ENCODE data around the gene DNAH2. TPM values are rescaled to one million over a fixed set of nuclear protein-coding genes. Genes with fewer than 3 reads are reported as not detected.

DNAH2 gene
- total RNA-seq, 1 donor from 2014 or later: 0.09 TPM

DNA sequence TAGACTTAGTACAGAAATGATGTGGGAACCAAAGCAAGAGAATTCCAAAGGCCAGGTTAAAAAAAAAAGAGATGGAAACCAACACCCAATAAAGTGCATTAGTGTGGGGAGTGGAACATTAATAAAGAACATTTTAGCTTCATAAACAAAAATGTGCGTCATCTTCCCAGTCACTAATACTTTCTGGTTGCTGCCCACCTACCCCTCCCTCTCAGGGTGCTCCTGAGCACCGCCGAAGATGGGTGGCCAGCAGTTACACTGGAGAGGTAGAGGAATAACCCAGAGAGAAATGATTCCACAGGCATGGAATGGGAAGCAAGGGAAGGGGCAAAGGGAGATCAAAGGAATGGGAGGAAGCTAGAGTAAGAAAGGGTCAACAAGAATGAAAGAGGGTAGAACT is 165.1 kb downstream of the DNAH2 start:
- Mint-ChIP-seq H3K4me3 (no peak overlapping the region), H3K9me3 (no peaks in the 10 kb centered on the region), H3K27ac (no peak overlapping the region), H3K36me3 (no peaks in the 10 kb centered on the region), H3K4me1 (peaks cover 2% of the 10 kb centered on the region), H3K27me3 (ENCODE audit: insufficient read depth, low read depth) (peaks cover 3% of the 10 kb centered on the region)
- no peak overlapping the region for H3K27ac ChIP-seq
- H4K20me1 ChIP-seq (ENCODE audit: low read depth): peaks cover 5% of the 10 kb centered on the region
- no peak overlapping the region for H2AFZ ChIP-seq (replicated peaks)
- H3K79me2 ChIP-seq (ENCODE audit: low read depth): no peaks in the 10 kb centered on the region
- no peaks in the 10 kb centered on the region for H3K9me3 ChIP-seq (ENCODE audit: low read depth)
- no peak for TF ChIP-seq EZH2 (IDR thresholded peaks at IDR 0.05)
- H3K4me2 ChIP-seq: no peak overlapping the region
- H3K36me3 ChIP-seq: no peaks in the 10 kb centered on the region
- H3F3A ChIP-seq (ENCODE audit: low read depth): peaks cover 39% of the 10 kb centered on the region
- no peak for DNase-seq (ENCODE audit: low spot score)
- no peak overlapping the region for H3K4me3 ChIP-seq
- H3K27me3 ChIP-seq: peaks cover 12% of the 10 kb centered on the region
- H3K9ac ChIP-seq: no peak overlapping the region
- peaks cover 27% of the 10 kb centered on the region for H3K4me1 ChIP-seq

Other genes starting within 250 kb of the DNAH2 start
- gene ZBTB4, start 238.1 kb upstream of the DNAH2 start, total RNA-seq (ENCODE audit: low replicate concordance): 5.4 and 15.5 TPM in 2 replicates
- not detected in 2 replicates for gene SLC35G6, start 236.3 kb upstream of the DNAH2 start, total RNA-seq (ENCODE audit: low replicate concordance)
- 32.7 and 51.4 TPM in 2 replicates for gene POLR2A, start 233.4 kb upstream of the DNAH2 start, total RNA-seq (ENCODE audit: low replicate concordance)
- gene TNFSF12, start 168.7 kb upstream of the DNAH2 start, total RNA-seq (ENCODE audit: low replicate concordance): 0.75 and 2.4 TPM in 2 replicates
- 0.37 TPM in 1 of 2 replicates, not detected in the other for gene TNFSF13, start 159.0 kb upstream of the DNAH2 start, total RNA-seq (ENCODE audit: low replicate concordance)
- 87.9 and 91.6 TPM in 2 replicates for gene SENP3, start 155.8 kb upstream of the DNAH2 start, total RNA-seq (ENCODE audit: low replicate concordance)
- 0.95 TPM in 1 of 2 replicates, not detected in the other for gene CD68, start 138.1 kb upstream of the DNAH2 start, total RNA-seq (ENCODE audit: low replicate concordance)
- gene MPDU1, start 133.9 kb upstream of the DNAH2 start, total RNA-seq (ENCODE audit: low replicate concordance): 167 and 177 TPM in 2 replicates
- gene SOX15, start 127.7 kb upstream of the DNAH2 start, total RNA-seq (ENCODE audit: low replicate concordance): 0.51 and 7.6 TPM in 2 replicates
- 42.7 and 65.5 TPM in 2 replicates for gene FXR2, start 102.8 kb upstream of the DNAH2 start, total RNA-seq (ENCODE audit: low replicate concordance)
- 34.6 and 56.6 TPM in 2 replicates for gene SAT2, start 89.9 kb upstream of the DNAH2 start, total RNA-seq (ENCODE audit: low replicate concordance)
- gene SHBG, start 87.6 kb upstream of the DNAH2 start, total RNA-seq (ENCODE audit: low replicate concordance): 0.46 TPM in 1 of 2 replicates, not detected in the other
- gene ATP1B2, start 66.8 kb upstream of the DNAH2 start, total RNA-seq (ENCODE audit: low replicate concordance): 0.37 and 1.4 TPM in 2 replicates
- 54.9 and 69.7 TPM in 2 replicates for gene TP53, start 30.3 kb upstream of the DNAH2 start, total RNA-seq (ENCODE audit: low replicate concordance)
- gene WRAP53, start 29.3 kb upstream of the DNAH2 start, total RNA-seq (ENCODE audit: low replicate concordance): 12.6 and 22.8 TPM in 2 replicates
- 5.8 and 17.7 TPM in 2 replicates for gene EFNB3, start 12.5 kb upstream of the DNAH2 start, total RNA-seq (ENCODE audit: low replicate concordance)
- gene KDM6B, start 116.5 kb downstream of the DNAH2 start, total RNA-seq (ENCODE audit: low replicate concordance): 6.8 and 12.3 TPM in 2 replicates
- 13.8 and 53.7 TPM in 2 replicates for gene TMEM88, start 137.3 kb downstream of the DNAH2 start, total RNA-seq (ENCODE audit: low replicate concordance)
- gene NAA38, start 139.8 kb downstream of the DNAH2 start, total RNA-seq (ENCODE audit: low replicate concordance): 8.6 and 27.4 TPM in 2 replicates
- gene CYB5D1, start 140.3 kb downstream of the DNAH2 start, total RNA-seq (ENCODE audit: low replicate concordance): 11.5 and 12.9 TPM in 2 replicates
- gene CHD3, start 171.0 kb downstream of the DNAH2 start, total RNA-seq (ENCODE audit: low replicate concordance): 12.8 and 28.0 TPM in 2 replicates
- gene RNF227, start 198.5 kb downstream of the DNAH2 start, total RNA-seq (ENCODE audit: low replicate concordance): 4.0 and 4.8 TPM in 2 replicates
- gene KCNAB3, start 212.1 kb downstream of the DNAH2 start, total RNA-seq (ENCODE audit: low replicate concordance): 1.0 and 2.7 TPM in 2 replicates
- gene TRAPPC1, start 214.2 kb downstream of the DNAH2 start, total RNA-seq (ENCODE audit: low replicate concordance): 9.8 and 30.9 TPM in 2 replicates
- gene CNTROB, start 214.5 kb downstream of the DNAH2 start, total RNA-seq (ENCODE audit: low replicate concordance): 21.2 and 48.8 TPM in 2 replicates

All from neural progenitor cell (in vitro differentiated cells).